ENCODE measurements around the gene TNPO3. TPM values are rescaled to one million over a fixed set of nuclear protein-coding genes. Genes with fewer than 3 reads are reported as not detected.

Gene TNPO3
- total RNA-seq, 1 experiment from 2014 or later, result 58.5 TPM

- Histone ChIP-seq H3K4me1 (ENCODE audit: control insufficient read depth in 1 of 2, insufficient read depth in 2 of 2, low read length in 2 of 2) (peaks cover 0 to 3% of the 10 kb centered on the region in 2 experiments; a peak in 1 of 4 replicates), H2AFZ (ENCODE audit: low read depth, low read length, poor library complexity, severe bottlenecking) (no peak overlapping the region), H3K9me3 (ENCODE audit: control insufficient read depth in 1 of 2, insufficient read depth in 1 of 2, low read depth in 1 of 2, low read length in 2 of 2) (no peaks in the 10 kb centered on the region), H3K9ac (ENCODE audit: low read length) (no peak overlapping the region), H3K27me3 (ENCODE audit: insufficient read depth, low read length) (no peaks in the 10 kb centered on the region), H3K9me2 (ENCODE audit: insufficient read depth) (no peaks in the 10 kb centered on the region), H3K79me2 (ENCODE audit: insufficient read depth, low read length) (no peaks in the 10 kb centered on the region), H4K20me1 (ENCODE audit: insufficient read depth) (no peaks in the 10 kb centered on the region), H3K4me3 (replicated peaks in 1 of 2; ENCODE audit: low read depth in 1 of 2, low read length in 2 of 2) (no peak overlapping the region), H3K36me3 (ENCODE audit: control insufficient read depth in 1 of 2, insufficient read depth in 2 of 2, low read length in 2 of 2) (no peaks in the 10 kb centered on the region), H3K27ac (ENCODE audit: low read depth, low read length) (no peak overlapping the region), H3K4me2 (ENCODE audit: low read length) (no peak overlapping the region)
- ChIA-PET CTCF (no interaction called here), POLR2A (no interaction called here), RAD21 (ENCODE audit: low non-redundant PET in 1 of 2, low total read pairs in 2 of 2, uncharacterized antibody in 2 of 2, unreplicated experiment in 2 of 2) (no interaction called here)
- ATAC-seq (no peak), DNase-seq (ENCODE audit: low read depth, low spot score) (no peak)
- no TSS peak for BruUV-seq (replicated peaks)
- TF ChIP-seq ZFX (IDR thresholded peaks at IDR 0.05) (no peak), YY1 (IDR thresholded peaks at IDR 0.05; ENCODE audit: extremely low read depth, insufficient replicate concordance, low read depth, low read length) (no peak), EZH2 (IDR thresholded peaks at IDR 0.05) (no peak), ZBTB33 (IDR thresholded peaks at IDR 0.05; ENCODE audit: extremely low read depth, insufficient replicate concordance, low read length) (no peak), FOSL1 (IDR thresholded peaks at IDR 0.05; ENCODE audit: low read depth) (no peak), REST (IDR thresholded peaks at IDR 0.05; ENCODE audit: low read depth) (no peak), TCF7L2 (IDR thresholded peaks at IDR 0.05; ENCODE audit: borderline replicate concordance, extremely low read depth, insufficient read depth, insufficient read length) (no peak), SP1 (IDR thresholded peaks at IDR 0.05; ENCODE audit: low read depth) (no peak), POLR2AphosphoS5 (IDR thresholded peaks at IDR 0.05; ENCODE audit: low read depth, low read length) (no peak)
- TF ChIP-seq, protein P1, sequence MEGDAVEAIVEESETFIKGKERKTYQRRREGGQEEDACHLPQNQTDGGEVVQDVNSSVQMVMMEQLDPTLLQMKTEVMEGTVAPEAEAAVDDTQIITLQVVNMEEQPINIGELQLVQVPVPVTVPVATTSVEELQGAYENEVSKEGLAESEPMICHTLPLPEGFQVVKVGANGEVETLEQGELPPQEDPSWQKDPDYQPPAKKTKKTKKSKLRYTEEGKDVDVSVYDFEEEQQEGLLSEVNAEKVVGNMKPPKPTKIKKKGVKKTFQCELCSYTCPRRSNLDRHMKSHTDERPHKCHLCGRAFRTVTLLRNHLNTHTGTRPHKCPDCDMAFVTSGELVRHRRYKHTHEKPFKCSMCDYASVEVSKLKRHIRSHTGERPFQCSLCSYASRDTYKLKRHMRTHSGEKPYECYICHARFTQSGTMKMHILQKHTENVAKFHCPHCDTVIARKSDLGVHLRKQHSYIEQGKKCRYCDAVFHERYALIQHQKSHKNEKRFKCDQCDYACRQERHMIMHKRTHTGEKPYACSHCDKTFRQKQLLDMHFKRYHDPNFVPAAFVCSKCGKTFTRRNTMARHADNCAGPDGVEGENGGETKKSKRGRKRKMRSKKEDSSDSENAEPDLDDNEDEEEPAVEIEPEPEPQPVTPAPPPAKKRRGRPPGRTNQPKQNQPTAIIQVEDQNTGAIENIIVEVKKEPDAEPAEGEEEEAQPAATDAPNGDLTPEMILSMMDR (IDR thresholded peaks at IDR 0.05 in 2 of 3, conservative IDR thresholded peaks at IDR 0.05 in 1 of 3; ENCODE audit: borderline replicate concordance in 1 of 3, insufficient read depth in 1 of 3, low read depth in 2 of 3, low read length in 2 of 3), result no peak
- intact Hi-C loops (cut with micrococcal nuclease), result no loop called here
Observed at GRCh38 chr7:129069021-129069420, 14.1 kb upstream of the TNPO3 start.
